HK-2 (cell line): ENCODE measurements around the gene CRB3.

Experiments used
- DNase-seq: peaks from one replicate; pipeline ENCODE4 v3.0.0-alpha.2; 2018; ENCODE audit not compliant: unreplicated experiment

The CRB3 gene

DNA sequence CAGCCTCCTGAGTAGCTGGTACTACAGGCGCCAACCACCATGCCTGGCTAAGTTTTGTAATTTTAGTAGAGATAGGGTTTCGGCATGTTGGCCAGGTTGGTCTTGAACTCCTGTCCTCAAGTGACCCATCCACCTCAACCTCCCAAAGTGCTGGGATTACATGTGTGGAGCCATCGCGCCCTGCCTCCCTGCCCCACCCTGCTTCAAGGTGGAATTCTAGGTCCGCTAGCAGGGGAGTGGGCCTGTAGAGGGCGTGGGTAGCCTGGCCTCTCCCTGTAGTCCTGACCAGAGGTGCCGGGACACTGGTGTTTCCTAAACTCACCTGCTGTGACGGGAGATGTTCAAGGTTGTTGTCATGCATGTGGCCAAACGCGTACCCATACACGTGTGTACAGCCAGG, 30.9 kb upstream of the CRB3 start:
- DNase-seq = no peak

DNA sequence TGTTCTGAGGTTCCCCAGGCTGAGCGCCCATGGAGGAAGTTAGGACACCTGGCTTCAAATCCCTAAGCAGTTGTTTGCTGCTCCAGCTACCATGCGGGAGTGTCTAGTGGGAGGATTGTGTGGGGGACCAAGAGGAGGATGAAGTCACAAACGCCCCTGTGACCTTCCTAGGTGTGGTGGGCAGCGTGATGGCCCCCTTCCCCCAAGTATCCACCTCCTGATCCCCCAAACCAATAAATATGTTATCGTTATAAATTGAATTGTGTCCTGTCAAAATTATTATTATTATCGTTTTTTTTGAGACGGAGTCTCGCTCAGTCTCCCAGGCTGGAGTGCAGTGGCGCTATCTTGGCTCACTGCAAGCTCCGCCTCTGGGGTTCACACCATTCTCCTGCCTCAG, 30.4 kb upstream of the CRB3 start, which contains the start of gene SLC25A41:
Gene SLC25A41 (minus strand): TSS at position 101 of the 400 bp plus-strand sequence. CDS start 70 bp downstream, at position 31.
- no peak for DNase-seq

DNA sequence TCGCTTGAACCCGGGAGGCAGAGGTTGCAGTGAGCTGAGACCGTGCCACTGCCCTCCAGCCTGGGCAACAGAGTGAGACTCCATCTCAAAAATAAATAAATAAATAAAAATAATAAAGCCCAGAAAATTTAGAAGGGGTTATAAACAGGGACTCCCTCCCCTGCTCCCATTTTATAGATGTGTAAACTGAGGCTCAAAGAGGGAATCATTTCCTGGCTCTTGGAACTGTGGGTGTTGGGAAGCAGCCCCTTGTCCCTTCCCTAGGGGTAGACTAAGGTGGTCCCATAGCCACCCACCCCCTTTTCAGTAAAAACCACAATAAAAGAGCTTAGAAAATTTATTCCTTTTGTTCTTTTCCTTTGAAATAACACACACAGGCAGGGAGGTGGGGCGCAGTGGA, 24.3 kb upstream of the CRB3 start:
- DNase-seq = no peak

DNA sequence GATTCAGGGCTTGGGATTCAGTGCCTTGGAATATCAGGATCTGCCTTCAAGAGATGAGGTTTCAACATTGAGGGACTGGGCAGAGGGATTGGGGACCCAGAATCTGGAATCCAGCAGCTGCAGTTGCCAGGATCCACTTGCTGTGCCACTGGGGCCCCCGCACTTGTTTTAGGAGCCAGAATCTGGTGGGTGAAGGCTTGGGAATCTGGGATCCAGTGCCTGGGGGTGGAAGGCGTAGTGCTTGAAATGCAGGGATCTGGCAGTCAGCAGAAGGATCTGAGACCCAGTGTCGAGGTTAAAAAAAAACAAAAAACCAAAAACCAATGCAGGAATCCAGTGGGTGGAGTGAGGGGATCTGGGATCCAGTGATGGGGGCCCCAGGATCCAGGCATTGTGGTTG, 23.2 kb upstream of the CRB3 start:
- DNase-seq = no peak

DNA sequence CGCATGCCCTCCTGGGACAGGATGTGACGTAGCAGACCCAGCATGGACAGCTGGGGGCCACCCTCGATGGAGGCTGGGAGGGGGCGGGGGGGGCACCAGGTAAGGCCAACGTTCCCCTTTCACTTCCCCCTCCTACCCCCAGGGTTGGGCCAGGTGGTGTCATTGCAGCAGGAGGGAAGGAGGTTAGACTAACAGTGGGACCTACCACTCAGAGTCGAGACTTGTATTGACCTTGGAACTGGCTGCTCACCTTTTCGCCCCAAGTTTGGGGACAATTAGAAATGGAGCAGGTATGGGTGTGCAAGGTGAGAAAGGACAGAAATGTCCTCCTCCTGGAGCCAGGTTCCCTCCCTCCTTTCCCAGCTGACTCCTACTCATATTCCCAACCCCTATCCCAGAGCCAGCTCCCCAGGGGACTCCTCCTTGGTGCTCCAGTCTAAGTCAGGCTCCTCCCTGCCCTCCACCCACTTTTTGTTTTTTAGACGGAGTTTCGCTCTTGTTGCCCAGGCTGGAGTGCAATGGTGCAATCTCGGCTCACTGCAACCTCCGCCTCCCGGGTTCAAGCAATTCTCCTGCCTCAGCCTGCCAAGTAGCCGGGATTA, 21.9 kb upstream of the CRB3 start:
- no peak for DNase-seq

DNA sequence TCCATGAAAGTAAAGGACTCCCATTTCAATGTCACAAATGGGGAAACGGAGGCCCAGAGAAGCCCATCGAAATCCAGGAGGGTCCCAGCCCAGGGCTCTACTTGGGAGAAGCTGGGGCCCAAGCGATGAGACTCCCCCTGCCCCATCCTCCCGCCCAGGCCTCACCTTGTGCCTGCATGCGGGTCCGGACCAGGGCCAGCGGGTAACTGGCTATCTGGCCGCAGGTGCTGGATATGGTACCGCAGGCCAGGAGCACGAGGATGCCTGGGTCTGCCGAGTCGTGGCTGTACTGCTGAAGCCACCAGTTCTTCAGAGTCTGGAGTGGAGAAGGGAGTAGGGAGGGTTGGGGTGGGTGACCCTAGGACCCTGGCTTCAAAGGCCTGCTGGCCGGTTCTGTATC, 20.1 kb upstream of the CRB3 start:
- no peak for DNase-seq

DNA sequence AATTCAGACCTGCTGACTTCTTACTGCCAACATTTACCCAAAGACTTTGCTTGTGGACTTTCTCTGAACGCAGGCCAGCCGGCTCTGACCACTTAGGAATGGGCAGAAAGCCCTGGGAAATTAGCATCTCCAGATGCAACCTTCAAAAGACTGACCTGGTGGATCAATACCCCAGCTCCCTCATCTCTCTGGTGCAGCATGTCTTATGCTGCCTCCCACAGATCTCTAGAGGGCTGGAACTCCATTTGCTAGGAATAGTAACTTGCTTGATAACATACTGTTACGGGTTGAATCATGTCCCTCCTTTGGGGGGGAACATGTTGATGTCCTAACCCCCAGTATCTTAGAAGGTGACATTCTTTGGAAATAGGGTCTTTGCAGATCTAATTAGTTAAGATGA, 17.6 kb upstream of the CRB3 start:
- DNase-seq = no peak

DNA sequence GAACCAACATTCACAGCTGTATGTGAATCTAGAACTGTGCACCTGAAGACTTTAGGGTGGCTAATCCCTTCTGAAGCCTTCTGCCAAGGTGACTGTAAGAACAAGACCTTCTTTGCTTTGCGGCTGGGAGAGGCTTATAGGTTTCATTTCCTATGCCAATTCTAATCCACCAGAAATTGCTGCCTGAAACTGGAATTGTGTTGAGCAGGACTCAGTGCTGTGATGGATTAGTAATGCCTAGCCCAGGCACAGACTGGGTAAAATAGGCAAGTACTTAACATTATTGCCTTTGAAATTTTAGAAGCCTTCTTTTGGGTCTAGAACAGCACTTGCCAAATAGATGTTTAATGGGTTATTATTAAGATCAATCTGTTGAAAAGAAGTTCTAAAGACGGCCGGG, 16.0 kb upstream of the CRB3 start:
- no peak for DNase-seq

DNA sequence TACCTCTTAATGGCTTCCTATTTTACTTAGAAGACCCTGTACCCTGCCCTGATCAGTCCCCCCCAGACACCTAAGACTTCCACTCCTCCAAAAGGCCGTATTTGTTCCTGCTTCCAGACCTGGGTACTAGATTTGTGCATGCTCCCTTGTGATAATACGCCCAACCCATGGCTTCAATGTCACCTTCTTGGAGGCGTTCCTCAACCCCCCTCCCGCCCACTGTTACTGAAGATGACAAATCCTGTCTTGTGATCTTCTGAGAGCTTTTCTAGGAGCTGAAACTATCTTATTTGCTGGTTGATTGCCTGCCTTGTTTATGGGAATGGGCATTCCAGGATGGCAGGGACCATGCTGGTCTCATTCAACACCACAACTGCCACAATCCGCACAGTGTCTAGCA, 13.9 kb upstream of the CRB3 start:
- DNase-seq = no peak

DNA sequence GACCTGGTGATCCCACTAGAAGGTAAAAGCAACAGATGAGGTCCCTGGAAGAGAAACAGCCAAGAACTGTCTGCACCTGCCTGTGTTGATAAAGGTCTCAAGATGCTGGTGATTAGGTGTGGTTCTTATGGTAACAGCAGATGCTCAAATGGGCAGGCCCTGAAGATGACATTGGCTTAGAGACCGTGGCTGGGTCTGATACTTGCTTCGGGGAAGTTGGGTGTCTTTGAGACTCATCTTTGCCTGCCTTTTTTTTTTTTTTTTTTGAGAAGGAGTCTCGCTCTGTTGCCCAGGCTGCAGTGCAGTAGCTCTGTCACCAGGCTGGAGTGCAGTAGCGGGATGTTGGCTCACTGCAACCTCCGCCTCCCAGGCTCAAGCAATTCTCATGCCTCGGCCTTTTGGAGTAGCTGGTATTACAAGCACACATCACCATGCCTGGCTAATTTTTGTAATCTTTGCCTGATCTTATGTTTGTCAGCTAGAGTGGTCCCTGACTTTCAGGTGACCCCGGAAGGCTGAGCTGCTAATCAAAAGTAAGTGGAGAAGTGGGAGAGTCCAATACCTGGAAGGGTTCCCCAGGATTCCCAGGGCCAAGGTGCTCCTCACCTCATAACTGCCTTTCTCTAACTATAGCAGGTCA, 12.4 kb upstream of the CRB3 start:
- no peak for DNase-seq

DNA sequence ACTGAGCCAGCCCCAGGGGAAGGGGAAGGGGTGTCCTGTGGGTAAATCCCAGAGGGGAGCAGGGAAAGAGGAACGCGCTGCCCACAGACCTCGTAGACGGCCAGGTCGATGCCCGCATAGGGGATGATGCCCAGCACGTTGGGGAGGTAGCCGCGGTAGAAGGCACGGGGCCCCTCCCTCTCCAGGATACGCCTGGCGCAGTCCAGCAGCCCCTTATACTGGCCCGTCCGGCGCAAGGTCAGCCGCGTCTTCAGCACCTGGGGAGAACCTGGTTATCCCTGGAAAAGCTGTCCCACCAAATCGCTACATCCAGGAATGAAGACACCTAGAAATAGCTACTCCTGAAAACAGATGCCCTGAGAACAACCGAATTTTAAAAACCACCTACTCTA, 11.9 kb upstream of the CRB3 start:
- no peak for DNase-seq

DNA sequence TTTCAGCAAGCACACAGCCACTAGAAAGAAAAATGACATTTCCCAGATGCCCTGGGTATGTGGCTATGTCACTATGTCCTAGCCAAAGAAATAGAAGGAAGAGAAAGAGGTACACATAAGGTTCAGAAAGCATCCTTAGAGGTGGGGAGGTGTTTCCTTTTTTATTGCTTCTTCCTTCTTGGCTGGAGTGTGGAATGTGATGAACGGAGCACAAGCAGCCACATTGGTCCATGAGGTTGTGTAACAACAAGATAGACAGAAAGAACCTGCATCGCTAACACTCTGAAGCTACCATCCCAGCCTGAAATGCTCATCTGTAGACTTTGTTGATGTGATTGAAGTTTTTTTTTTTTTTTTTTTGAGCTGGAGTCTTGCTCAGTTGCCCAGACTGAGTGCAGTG, 11.2 kb upstream of the CRB3 start:
- no peak for DNase-seq

DNA sequence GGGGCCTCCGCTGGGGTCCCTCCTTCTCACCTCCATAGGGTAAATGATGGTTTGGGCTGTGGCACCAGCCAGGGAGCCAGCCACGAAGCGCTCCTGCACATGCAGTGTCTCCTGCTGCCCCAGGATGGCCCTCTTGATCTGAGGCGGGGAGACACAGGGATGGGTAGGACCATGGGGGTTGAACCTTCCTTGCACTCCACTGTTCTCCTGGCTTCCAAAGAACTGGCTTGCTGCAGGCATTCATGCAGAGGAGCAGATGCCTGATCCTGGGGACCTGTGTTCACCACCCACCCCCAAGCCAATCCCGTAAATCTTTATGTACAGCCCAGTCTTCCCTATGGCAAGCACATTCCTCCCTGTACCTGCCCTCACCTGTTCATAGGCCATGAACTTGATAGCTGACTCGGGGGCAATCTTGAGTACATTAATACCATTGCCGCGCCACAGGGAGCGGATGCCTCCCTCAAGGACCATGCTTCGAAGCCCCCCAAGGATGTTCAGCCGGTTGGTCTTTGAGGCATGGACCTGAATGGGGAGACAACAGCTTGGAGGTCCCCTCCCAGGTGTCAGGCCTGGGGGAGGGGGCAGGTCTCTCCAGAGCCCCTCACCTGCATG, 10.0 kb upstream of the CRB3 start:
- DNase-seq = no peak

DNA sequence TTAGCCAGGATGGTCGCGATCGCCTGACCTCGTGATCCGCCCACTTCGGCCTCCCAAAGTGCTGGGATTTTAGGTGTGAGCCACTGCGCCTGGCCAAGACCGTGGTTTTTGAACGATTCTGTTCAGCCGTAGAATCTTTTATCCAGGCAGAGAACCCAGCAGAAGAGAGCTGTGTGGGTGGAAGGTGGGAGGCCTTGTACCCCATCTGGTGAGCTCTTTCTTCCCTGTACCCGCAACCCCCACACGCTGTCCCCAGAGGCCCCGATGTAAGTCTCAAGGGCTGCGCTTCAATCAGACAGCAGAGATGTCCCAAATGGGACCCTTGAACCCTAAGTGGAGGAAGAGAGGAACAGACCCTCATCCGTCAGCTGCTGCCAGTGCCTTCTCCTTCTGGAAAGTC, 8.1 kb upstream of the CRB3 start:
- DNase-seq = no peak

DNA sequence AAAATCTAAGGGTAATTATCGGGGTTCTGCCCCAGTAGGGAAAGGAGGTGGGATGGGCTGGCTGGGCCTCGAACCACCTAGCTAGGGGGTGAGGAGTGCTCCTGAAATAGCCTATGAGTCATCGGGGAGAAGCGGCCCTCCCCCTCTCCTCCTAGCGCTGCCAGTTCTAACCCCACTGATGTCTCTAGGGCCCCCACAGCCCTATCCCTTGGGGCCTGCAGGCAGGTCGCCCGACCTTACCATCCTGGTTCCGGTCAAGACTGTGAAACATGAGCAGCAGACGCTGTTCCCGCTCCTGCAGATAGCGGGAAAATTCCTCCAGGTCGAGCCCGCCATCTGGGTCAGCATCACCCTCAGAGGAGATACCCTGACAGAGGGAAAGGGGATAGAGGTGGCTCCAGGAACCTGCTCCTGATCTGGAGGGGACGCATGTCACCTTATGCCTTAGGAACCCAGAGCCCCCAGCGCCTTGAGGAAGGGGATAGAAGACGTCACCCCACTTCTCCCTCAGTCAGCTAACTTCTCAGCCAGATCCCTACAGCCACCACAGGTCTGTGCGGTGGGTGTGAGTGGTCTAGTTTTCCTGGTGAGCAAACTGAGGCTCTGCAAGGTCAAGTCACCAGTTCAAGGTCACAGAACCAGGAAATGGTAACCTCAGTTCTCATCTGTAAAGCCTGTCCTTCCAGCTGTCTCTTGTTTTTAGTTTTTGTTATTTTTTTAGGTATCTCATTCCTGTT, 5.9 kb upstream of the CRB3 start:
- DNase-seq = no peak

DNA sequence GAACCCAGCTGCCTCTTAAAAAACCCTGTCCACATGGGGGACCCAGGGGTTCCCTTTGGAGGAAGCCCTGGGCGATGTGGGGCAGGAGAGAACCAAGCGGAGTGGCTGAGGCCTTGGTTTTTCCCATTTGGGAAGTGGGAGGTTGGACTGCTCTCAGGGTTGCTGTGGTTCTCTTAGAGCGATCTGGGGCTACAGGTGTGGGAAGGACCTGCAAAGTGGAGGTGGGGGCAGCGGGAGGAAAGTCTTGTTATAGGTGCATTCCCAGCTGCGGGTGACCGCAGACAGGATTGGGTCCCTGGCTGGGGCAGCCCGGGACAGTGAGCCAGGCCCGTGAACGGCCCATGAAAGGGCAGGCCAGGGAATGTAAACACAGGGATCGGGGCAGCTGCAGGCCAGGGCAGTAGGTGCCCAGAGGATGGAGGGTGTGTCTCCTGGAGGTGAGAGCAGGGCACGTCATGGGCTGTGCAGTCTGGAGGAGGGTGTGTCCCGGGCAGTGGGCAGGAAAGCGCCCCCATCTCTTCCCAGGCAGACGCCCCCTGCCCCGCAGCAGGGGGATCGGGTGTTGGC, 5.3 kb upstream of the CRB3 start:
- DNase-seq = no peak

DNA sequence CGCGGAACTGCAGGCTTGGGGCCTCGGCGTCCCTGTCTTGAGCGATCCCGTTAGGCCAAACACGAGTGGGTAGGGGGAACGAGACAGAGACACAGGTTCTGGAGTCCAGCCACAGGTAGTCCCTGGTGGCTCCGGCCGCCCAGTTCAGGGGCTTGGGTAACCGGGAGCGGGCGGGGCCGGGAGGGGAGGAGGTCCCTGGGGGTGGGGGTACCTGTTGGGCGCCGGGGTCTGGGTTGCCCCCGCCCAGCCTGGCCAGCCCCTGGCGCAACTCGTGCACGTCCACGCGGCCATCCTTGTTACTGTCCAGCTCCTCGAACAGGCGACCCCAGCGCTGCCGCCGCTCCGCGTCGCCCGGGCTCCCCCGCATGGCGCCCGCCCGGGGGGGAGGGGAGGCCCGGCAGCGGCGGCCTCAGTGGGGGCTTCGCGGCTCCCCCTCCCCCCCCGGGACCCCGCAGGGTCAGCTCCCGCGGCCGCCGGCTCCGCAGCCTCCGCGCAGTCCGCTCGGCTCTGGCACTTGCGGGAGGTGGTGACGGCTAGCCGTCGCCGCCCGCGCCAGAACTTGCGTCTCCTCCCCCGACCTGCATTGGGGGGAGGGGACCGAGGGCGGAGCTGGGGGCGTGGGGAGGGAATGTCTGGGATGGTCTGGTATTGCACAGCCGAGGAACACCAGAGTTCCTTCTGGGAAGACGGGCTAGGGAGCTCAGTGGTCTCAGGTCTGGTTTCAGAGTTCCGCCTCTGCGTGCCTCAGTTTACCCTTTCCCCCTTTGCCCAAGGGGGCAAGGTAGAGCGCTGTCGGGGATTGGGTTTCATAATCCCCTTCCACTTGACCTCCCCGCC, 4.6 kb upstream of the CRB3 start, which contains the start of gene SLC25A23:
Gene SLC25A23 (minus strand): TSS at position 531 of the 837 bp plus-strand sequence. CDS start 164 bp downstream, at position 367.
- DNase-seq = peak; percentile 72

DNA sequence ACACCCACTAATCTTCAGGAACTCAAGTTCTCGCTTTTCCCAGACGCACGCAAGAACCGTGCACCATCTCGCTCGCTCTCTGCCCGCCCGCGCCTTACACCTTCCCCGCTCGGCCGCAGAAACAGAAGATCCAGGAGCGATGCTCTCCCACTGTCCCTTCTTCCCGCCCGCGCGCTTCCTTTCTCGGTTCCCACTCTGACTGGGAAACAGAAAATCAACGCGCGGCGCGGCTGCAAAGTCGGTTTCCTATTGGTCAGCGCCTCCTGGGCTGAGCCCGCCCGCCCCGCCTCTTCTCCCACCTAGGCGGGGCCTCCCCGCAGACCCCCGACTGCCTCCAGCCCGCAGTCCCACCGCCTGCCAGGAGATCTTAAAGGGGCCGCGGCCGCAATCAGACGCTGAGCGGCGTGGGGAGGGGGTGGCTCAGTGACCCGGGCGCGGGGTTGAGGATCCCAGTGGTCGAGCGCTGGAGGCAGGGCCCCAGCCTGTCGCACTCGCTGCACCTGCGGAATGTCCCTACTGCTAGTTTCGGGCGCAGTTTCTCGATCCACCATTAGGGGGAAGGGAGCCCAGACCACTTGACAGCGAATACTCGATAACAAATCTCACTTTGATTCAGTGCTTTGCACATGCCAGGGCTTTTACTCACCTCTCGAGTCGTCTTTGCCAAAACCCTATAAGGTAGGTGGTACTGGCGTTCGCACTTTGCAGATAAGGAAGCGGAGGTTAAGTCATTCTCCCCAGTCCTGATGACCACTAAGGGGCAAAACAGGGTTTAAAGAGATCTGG, 3.8 kb upstream of the CRB3 start:
- DNase-seq = peak; percentile 97

DNA sequence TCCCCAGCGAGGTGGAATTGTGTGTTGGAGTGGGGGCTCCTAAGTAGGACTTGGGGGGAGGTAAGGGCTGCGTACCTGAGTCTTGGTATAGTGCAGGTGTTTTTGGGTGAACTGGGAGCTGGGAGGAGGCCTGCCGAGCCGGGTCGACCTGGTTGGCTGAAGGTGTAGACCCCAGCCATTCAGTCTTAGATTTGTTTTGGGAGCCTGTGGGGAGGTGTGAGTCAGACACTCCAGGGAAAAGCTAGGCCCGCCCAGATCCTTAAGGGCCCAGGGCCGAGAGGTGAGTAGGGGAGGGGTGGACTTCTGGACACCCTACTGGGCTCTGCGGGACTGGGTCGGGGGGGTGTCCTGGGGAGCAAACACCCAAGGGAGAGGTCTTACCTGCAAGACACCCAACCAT, 935 bp downstream of the CRB3 start:
- peak; percentile 36 for DNase-seq

DNA sequence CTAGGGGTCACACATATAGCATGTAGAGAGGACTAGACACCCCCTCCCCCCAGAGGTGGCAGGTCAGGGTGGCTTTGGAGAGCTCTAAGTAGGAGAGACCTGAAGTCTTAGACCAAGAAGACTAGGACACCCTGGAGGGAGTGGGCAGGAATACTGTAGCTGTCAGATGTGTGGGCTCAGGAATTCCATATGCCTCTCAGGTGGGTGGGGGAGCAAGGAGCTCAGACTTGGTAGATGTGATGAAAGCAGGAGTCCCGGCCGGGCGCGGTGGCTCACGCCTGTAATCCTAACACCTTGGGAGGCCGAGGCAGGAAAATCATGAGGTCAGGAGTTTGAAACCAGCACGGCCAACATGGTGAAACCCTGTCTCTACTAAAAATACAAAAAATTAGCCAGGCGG, 1.6 kb downstream of the CRB3 start:
- no peak for DNase-seq
